Right lobe of liver (tissue), 6 donors: Measurements from ENCODE around the gene IL25. TPM values are rescaled to one million over a fixed set of nuclear protein-coding genes. Genes with fewer than 3 reads are reported as not detected.

Source experiments
- ATAC-seq, 4 donors: fragments of 200-7000 bp; cut with Tn5 transposase; one replicate each; pipeline ENCODE4 v1.9.1; 2020; ENCODE audit warnings: mild to moderate bottlenecking in 4 of 4, moderate library complexity in 4 of 4
- DNase-seq, 3 donors: peaks; one replicate each; pipeline ENCODE4 v3.0.0-alpha.2; 2020
- H3K27ac ChIP-seq, 3 donors: fragments of 200-600 bp; one replicate each; pipeline ENCODE4 v1.8.0; 2022
- H3K27me3 ChIP-seq, 2 donors: fragments of 200-600 bp; one replicate each; pipeline ENCODE4 v1.8.0; 2022
- H3K36me3 ChIP-seq, 4 donors: fragments of 200-600 bp; sonication (generic) in 1 of 4; one replicate each; pipeline versions ENCODE4 v1.5.1 to v1.8.0; 2017 to 2022; ENCODE audit warnings: control low read depth in 1 of 4
- H3K4me1 ChIP-seq, 4 donors: fragments of 200-600 bp; sonication (generic) in 1 of 4; one replicate each; pipeline versions ENCODE4 v1.5.1 to v1.8.0; 2017 to 2022; ENCODE audit warnings: control low read depth in 1 of 4
- H3K4me3 ChIP-seq, 3 donors: fragments of 200-600 bp; one replicate each; pipeline ENCODE4 v1.8.0; 2022
- H3K9me3 ChIP-seq, 4 donors: fragments of 200-600 bp; sonication (generic) in 1 of 4; one replicate each; pipeline versions ENCODE4 v1.5.1 to v1.8.0; 2017 to 2022; ENCODE audit warnings: control low read depth in 1 of 4
- POLR2A ChIP-seq: fragments of 450-650 bp; IDR thresholded peaks from one replicate; pipeline ENCODE4 v1.6.1; 2017; ENCODE audit warnings: antibody characterized with exemption, mild to moderate bottlenecking
- WGBS: methylation state at CpG from one replicate; pipeline ENCODE4 v1.1.6; 2018; ENCODE audit warnings: low coverage, low lambda C conversion rate; ENCODE audit not compliant: insufficient coverage; ENCODE audit errors: missing lambda C conversion rate; 5-methylcytosine and 5-hydroxymethylcytosine counted together
- intact Hi-C, 2 donors: fragments of 100-400 bp; cut with DNase I; formaldehyde crosslinking; loops; one replicate each; pipeline versions ENCODE4 v1.11.2 to v1.14.1; 2022
- total RNA-seq, 6 experiments: library from RNA; depleted of rRNA in 2 of 6; stranded (reverse); fragments of >200 nt in 2 of 6; fragmentation: NEBNext Ultra II Directional in 3 of 6; extraction: Animal tissue kit (Norgen Biotek cat#: 25700) in 3 of 6; gene quantifications; one replicate each; pipeline versions ENCODE4 v1.1.0 to v1.2.4, GENCODE V29; 2016 to 2023
- TF ChIP-seq, protein P1 (sequence below), 4 donors: fragments of 200-600 bp in 3 of 4; fragments of 450-650 bp in 1 of 4; IDR thresholded peaks; one replicate each; pipeline versions ENCODE4 v1.5.1 to v1.8.0; 2016 to 2022; ENCODE audit warnings: antibody characterized with exemption in 4 of 4, mild to moderate bottlenecking in 2 of 4
- donor health status: DM: no; HTN: yes; CAD: no.
- donor health status: DM: no; HTN: no; CAD: no.
- donor health status: DM: no; HTN: no; CAD: no.
- donor health status: DM: no; HTN: yes; CAD: no.
- donor health status: DM: no; HTN: yes; CAD: no.

Gene IL25
- total RNA-seq, 6 experiments from 2014 or later, result not detected

DNA sequence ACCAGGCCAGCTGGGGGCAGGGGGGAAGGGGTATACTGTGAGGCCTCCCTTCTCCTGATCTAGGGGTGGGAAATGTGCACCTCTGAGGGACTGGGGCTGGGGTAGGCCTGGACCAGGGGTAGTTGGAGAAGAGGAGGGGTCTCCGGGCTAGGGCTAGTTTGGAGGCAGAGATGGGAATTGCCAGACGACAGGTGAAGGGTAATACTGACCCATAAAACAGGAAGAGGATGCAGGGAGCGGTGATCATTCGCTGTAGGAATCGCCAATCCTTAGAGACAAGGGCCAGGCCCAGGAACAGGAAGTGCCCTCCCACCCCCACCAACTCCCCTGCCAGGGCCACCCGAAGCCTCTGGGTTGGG, 24.3 kb upstream of the IL25 start:
- no peaks in the 10 kb centered on the region for H3K9me3 ChIP-seq
- no peak overlapping the region for H3K27ac ChIP-seq
- intact Hi-C loops, result no loop called here
- peaks cover 0 to 6% (median 0%) of the 10 kb centered on the region in 4 donors for H3K4me1 ChIP-seq
- WGBS, result 85% methylated on average over 4 of the region's 6 CpGs
- H3K36me3 ChIP-seq, result no peaks in the 10 kb centered on the region
- DNase-seq (peak in 1 of 3 donors; percentile 32), ATAC-seq (no peak)
- no peak for TF ChIP-seq POLR2A
- H3K4me3 ChIP-seq, result no peak overlapping the region
- peaks cover 0 to 7% of the 10 kb centered on the region in 2 donors for H3K27me3 ChIP-seq

DNA sequence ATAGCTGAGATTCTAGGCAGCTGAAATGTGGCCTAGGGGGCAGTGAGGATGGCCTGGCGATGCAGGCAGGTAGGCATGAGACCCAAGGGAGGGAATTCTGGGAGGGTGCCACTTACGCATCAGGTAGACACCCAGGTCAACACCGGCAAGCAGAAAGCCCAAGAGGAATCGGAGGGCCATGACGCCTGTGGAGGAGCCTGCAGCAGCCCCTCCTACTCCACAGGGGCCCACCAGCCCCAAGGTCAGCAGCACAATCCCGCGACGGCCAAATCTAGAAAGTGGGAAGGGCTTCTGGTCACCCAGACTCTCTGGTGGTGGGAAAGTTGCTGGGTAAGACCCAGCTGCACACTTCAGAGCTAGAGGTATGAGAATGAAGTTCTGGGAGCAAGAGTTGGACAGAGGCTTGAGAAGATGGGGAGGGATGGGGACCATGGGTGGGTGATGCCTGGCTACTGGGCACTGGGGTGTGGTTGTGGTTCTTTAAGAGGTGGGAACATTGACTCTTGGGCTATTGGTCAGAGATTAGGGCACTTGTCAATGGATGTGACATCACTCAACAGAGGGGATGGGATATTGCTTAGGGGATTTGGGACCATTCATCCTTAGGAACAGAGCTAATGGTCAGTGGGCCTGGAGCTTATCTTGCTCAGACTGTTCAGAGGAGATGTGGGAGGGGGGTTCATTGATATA, 23.3 kb upstream of the IL25 start:
- WGBS, result 40% methylated on average over 1 of the region's 8 CpGs
- TF ChIP-seq, protein P1, sequence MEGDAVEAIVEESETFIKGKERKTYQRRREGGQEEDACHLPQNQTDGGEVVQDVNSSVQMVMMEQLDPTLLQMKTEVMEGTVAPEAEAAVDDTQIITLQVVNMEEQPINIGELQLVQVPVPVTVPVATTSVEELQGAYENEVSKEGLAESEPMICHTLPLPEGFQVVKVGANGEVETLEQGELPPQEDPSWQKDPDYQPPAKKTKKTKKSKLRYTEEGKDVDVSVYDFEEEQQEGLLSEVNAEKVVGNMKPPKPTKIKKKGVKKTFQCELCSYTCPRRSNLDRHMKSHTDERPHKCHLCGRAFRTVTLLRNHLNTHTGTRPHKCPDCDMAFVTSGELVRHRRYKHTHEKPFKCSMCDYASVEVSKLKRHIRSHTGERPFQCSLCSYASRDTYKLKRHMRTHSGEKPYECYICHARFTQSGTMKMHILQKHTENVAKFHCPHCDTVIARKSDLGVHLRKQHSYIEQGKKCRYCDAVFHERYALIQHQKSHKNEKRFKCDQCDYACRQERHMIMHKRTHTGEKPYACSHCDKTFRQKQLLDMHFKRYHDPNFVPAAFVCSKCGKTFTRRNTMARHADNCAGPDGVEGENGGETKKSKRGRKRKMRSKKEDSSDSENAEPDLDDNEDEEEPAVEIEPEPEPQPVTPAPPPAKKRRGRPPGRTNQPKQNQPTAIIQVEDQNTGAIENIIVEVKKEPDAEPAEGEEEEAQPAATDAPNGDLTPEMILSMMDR (IDR thresholded peaks at IDR 0.05), result no peak
- no peak for TF ChIP-seq POLR2A
- Histone ChIP-seq H3K9me3 (no peaks in the 10 kb centered on the region), H3K4me1 (peaks cover 0 to 6% (median 0%) of the 10 kb centered on the region in 4 donors), H3K27me3 (peaks cover 0 to 7% of the 10 kb centered on the region in 2 donors), H3K27ac (no peak overlapping the region), H3K4me3 (no peak overlapping the region), H3K36me3 (no peaks in the 10 kb centered on the region)
- intact Hi-C loops, result no loop called here
- peak in 1 of 3 donors; percentile 28 for DNase-seq
- no peak for ATAC-seq

DNA sequence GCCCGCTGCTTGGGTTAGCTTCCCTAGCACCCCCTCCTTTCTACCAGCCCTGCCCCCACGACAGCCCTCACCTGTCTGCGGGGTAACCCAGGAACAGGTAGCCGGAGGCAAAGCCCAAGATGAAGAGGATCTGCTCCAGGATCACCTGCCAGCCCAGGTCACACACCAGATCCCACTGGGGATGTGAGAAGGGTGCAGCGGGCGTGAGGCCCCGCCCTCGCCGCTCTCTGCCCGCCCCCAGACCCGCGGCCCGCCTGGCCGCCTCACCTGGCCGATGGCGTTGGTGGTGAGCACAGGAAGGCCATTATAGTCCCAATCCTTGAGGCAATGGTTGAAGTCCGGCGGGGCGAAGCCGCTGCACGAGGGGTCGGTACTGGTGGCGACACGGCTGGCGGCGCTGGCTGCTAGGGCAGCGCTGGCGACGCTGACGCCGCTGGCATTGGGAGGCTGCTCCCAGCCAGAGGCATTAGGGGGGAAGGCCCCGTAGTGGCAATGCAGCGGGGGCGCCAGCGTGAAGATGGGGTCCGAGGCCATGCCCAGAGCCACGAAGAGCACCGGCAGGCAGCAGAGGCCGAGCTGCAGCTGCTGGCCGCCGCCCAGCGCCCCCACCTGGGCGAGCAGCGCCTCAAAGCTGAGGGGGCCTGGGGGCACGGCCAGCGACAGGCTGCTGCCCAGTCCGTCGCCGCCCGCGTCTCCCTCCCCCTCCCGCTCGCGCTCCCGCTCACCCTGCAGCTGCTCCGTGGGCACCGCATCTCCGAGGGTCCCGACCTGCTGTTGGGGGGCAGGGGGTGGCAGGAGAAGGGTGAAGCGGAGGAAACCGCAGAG, 20.7 kb upstream of the IL25 start:
- H3K27me3 ChIP-seq, result peaks cover 0 to 7% of the 10 kb centered on the region in 2 donors
- WGBS, result 10% methylated on average over 15 of the region's 61 CpGs
- no peak overlapping the region for H3K27ac ChIP-seq
- peaks cover 0 to 6% (median 0%) of the 10 kb centered on the region in 4 donors for H3K4me1 ChIP-seq
- ATAC-seq, result peak in 3 of 4 donors; percentile 4 to 14 (median 13)
- intact Hi-C loops, result no loop called here
- peak overlapping the region; percentile 37 to 55 (median 43) for H3K4me3 ChIP-seq
- TF ChIP-seq, protein P1 (IDR thresholded peaks at IDR 0.05), result no peak
- no peak for TF ChIP-seq POLR2A
- H3K9me3 ChIP-seq, result no peaks in the 10 kb centered on the region
- DNase-seq, result peak in 1 of 3 donors; percentile 47
- no peaks in the 10 kb centered on the region for H3K36me3 ChIP-seq

DNA sequence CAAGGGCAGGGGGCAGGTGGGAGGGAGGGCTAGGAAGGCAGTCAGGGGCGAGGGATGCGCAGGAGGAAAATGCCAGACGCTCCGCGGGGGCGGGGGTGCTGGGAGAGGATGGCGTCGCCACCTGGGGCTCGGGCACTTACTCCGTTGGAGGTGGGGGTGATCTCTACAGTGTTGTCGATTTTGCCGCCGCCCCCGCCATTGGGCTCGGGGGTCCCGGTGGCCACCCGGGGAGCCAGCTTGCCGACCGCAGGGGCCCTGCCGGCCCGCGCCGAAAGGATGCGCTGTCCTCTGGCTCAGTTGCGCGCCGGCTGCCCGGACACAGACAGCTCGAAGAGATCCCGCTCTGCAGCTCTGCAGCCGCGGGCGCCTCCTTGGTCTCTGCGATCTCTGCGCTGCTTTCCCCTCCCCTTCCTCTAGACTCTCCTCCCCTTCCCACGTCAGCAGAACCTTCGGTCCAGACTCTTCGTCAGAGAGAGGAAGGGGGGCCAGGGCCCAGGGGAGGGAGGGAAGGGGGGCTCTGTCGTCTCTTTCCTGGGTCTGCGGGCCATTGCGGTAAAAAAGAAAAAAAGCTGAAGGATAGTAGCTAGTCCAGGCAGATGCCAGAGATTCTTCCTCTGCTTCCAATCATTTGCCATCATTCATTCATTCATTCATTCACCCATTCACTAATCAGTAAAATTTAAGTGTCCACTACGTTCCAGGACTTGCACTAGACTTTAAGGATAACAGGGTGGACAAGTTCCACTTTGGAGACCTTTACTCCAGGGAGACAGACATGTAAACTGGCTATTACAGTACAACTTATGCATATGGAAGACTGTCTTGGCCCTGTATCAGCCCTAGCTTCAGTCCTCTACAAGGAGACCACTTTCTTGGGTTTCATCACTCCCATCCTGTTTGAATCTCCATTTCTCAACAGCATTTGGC, 19.8 kb upstream of the IL25 start, which contains the start of gene SLC22A17:
TSS of gene SLC22A17 (minus strand) at position 382 of the 927 bp plus-strand sequence.
- DNase-seq (peak; percentile 52 to 60 (median 59)), ATAC-seq (peak; percentile 80 to 91 (median 83))
- Histone ChIP-seq H3K36me3 (no peaks in the 10 kb centered on the region), H3K4me1 (peaks cover 0 to 6% (median 0%) of the 10 kb centered on the region in 4 donors), H3K9me3 (no peaks in the 10 kb centered on the region), H3K4me3 (peak within 1 kb of the TSS; percentile 37 to 55 (median 43)), H3K27ac (no peak within 1 kb of the TSS), H3K27me3 (peaks cover 0 to 7% of the 10 kb centered on the region in 2 donors)
- peak; percentile 22 for TF ChIP-seq POLR2A
- TF ChIP-seq, protein P1 (IDR thresholded peaks at IDR 0.05), result peak in 1 of 4 donors; percentile 10
- 2% methylated on average over 18 of the region's 42 CpGs for WGBS
- intact Hi-C loops, result no loop called here
